ENCODE data around the gene MAP3K4. TPM values are rescaled to one million over a fixed set of nuclear protein-coding genes. Genes with fewer than 3 reads are reported as not detected.
A peak's percentile ranks its signal among the peaks of the same experiment; 100 is the strongest.

Gene MAP3K4
- total and polyA plus RNA-seq, 2 donors from 2014 or later, result 13.0 to 52.8 TPM

- Histone ChIP-seq H3K27ac (ENCODE audit: low read depth in 2 of 2, low read length in 2 of 2) (no peak overlapping the region), H3K36me3 (ENCODE audit: control insufficient read depth in 2 of 3, insufficient read depth in 3 of 3, low read length in 3 of 3) (no peaks in the 10 kb centered on the region), H3K27me3 (ENCODE audit: control insufficient read depth, insufficient read depth, low read length) (no peaks in the 10 kb centered on the region), H3K9ac (ENCODE audit: low read length in 3 of 3) (no peak overlapping the region), H3K4me1 (ENCODE audit: control insufficient read depth in 2 of 3, insufficient read depth in 2 of 3, low read depth in 1 of 3, low read length in 3 of 3) (no peaks in the 10 kb centered on the region), H3K9me3 (ENCODE audit: control insufficient read depth in 2 of 3, insufficient read depth in 1 of 3, low read length in 3 of 3) (no peaks in the 10 kb centered on the region), H3K4me3 (ENCODE audit: low read length in 3 of 3) (no peak overlapping the region)
- intact Hi-C loops (cut with DNase I), result no loop called here
- FAIRE-seq, result no peak
- peak in 1 of 5 donors; percentile 10 for DNase-seq
- no peak for TF ChIP-seq CTCF (IDR thresholded peaks at IDR 0.05; ENCODE audit: borderline replicate concordance, extremely low read depth, insufficient read depth)
These were observed 174.6 kb downstream of the MAP3K4 start for GRCh38 chr6:161166176-161166575.

GRCh38 chr6:161166677-161167076 is 175.1 kb downstream of the MAP3K4 start:
- TF ChIP-seq CTCF (IDR thresholded peaks at IDR 0.05; ENCODE audit: borderline replicate concordance, extremely low read depth, insufficient read depth), result no peak
- intact Hi-C loops (cut with DNase I), result no loop called here
- H3K27ac ChIP-seq (ENCODE audit: low read depth in 2 of 2, low read length in 2 of 2), result no peak overlapping the region
- no peak overlapping the region for H3K4me3 ChIP-seq (ENCODE audit: low read length in 3 of 3)
- H3K27me3 ChIP-seq (ENCODE audit: control insufficient read depth, insufficient read depth, low read length), result no peaks in the 10 kb centered on the region
- FAIRE-seq (no peak), DNase-seq (peak in 1 of 5 donors; percentile 1)
- H3K36me3 ChIP-seq (ENCODE audit: control insufficient read depth in 2 of 3, insufficient read depth in 3 of 3, low read length in 3 of 3), result no peaks in the 10 kb centered on the region
- H3K9ac ChIP-seq (ENCODE audit: low read length in 3 of 3), result no peak overlapping the region
- H3K9me3 ChIP-seq (ENCODE audit: control insufficient read depth in 2 of 3, insufficient read depth in 1 of 3, low read length in 3 of 3), result no peaks in the 10 kb centered on the region
- H3K4me1 ChIP-seq (ENCODE audit: control insufficient read depth in 2 of 3, insufficient read depth in 2 of 3, low read depth in 1 of 3, low read length in 3 of 3), result no peaks in the 10 kb centered on the region
